Neural progenitor cell (in vitro differentiated cells): ENCODE results near the gene ZNHIT6. TPM values are rescaled to one million over a fixed set of nuclear protein-coding genes. Genes with fewer than 3 reads are reported as not detected.

Experiments used
- DNase-seq: peaks from one replicate; pipeline ENCODE4 v3.0.0-alpha.2; 2016; ENCODE audit warnings: low spot score
- H2AFZ ChIP-seq: fragments of 200-600 bp; sonication (generic); replicated peaks from 2 replicates; pipeline ENCODE4 v1.6.1; 2016; ENCODE audit warnings: antibody characterized with exemption
- H3F3A ChIP-seq: fragments of 200-600 bp; sonication (generic); 2 replicates; pipeline ENCODE4 v1.6.1; 2016; ENCODE audit warnings: antibody characterized with exemption, low read depth
- H3K27ac ChIP-seq: fragments of 200-600 bp; sonication (generic); 2 replicates; pipeline ENCODE4 v1.5.1; 2016; ENCODE audit warnings: mild to moderate bottlenecking
- H3K27me3 ChIP-seq: fragments of 200-600 bp; sonication (generic); 2 replicates; pipeline ENCODE4 v1.6.1; 2016; ENCODE audit warnings: mild to moderate bottlenecking, moderate library complexity
- H3K36me3 ChIP-seq: fragments of 200-600 bp; sonication (generic); 2 replicates; pipeline ENCODE4 v1.5.1; 2016
- H3K4me1 ChIP-seq: fragments of 200-600 bp; sonication (generic); 2 replicates; pipeline ENCODE4 v1.6.1; 2016; ENCODE audit warnings: mixed run types
- H3K4me2 ChIP-seq: fragments of 200-600 bp; sonication (generic); 2 replicates; pipeline ENCODE4 v1.6.1; 2016
- H3K4me3 ChIP-seq: fragments of 200-600 bp; sonication (generic); 2 replicates; pipeline ENCODE4 v1.5.1; 2016
- H3K79me2 ChIP-seq: fragments of 200-600 bp; sonication (generic); 2 replicates; pipeline ENCODE4 v1.6.1; 2016; ENCODE audit warnings: low read depth
- H3K9ac ChIP-seq: fragments of 200-600 bp; sonication (generic); 2 replicates; pipeline ENCODE4 v1.6.1; 2016
- H3K9me3 ChIP-seq: fragments of 200-600 bp; sonication (generic); 2 replicates; pipeline ENCODE4 v1.5.1; 2016; ENCODE audit warnings: low read depth
- H4K20me1 ChIP-seq: fragments of 200-600 bp; sonication (generic); 2 replicates; pipeline ENCODE4 v1.6.1; 2016; ENCODE audit warnings: low read depth
- H3K27ac Mint-ChIP-seq: 3 replicates; pipeline ENCODE4 v1.8.0; 2021; ENCODE audit warnings: mixed read lengths
- H3K27me3 Mint-ChIP-seq: 2 replicates; pipeline ENCODE4 v1.8.0; 2022; ENCODE audit warnings: low read depth, mild to moderate bottlenecking, inconsistent platforms, moderate library complexity, mixed read lengths; ENCODE audit not compliant: insufficient read depth
- H3K36me3 Mint-ChIP-seq: 3 replicates; pipeline ENCODE4 v1.8.0; 2021; ENCODE audit warnings: mixed read lengths
- H3K4me1 Mint-ChIP-seq: 3 replicates; pipeline ENCODE4 v1.8.0; 2021; ENCODE audit warnings: mixed read lengths
- H3K4me3 Mint-ChIP-seq: 3 replicates; pipeline ENCODE4 v1.8.0; 2021; ENCODE audit warnings: mild to moderate bottlenecking, moderate library complexity, mixed read lengths
- H3K9me3 Mint-ChIP-seq: 3 replicates; pipeline ENCODE4 v1.8.0; 2020; ENCODE audit warnings: mixed read lengths
- EZH2 ChIP-seq: fragments of 200-600 bp; sonication (generic); IDR thresholded peaks from 2 replicates; pipeline ENCODE4 v1.6.1; 2017; ENCODE audit warnings: antibody characterized with exemption, mild to moderate bottlenecking, moderate library complexity
- EZH2phosphoT487 ChIP-seq: fragments of 200-600 bp; sonication (generic); IDR thresholded peaks from 2 replicates; pipeline ENCODE4 v1.6.1; 2017; ENCODE audit warnings: antibody characterized with exemption
- total RNA-seq: library from RNA; depleted of rRNA; stranded (reverse); fragments of >200 nt; gene quantifications from 2 replicates; pipeline ENCODE4 v1.2.3, GENCODE V29; 2015; ENCODE audit warnings: low replicate concordance
- TF ChIP-seq, protein P1 (sequence below): fragments of 200-600 bp; sonication (generic); IDR thresholded peaks from 2 replicates; pipeline ENCODE4 v1.5.1; 2017; ENCODE audit warnings: antibody characterized with exemption, mild to moderate bottlenecking

ZNHIT6 gene
- total RNA-seq, 1 donor from 2014 or later, result 22.0 TPM

DNA sequence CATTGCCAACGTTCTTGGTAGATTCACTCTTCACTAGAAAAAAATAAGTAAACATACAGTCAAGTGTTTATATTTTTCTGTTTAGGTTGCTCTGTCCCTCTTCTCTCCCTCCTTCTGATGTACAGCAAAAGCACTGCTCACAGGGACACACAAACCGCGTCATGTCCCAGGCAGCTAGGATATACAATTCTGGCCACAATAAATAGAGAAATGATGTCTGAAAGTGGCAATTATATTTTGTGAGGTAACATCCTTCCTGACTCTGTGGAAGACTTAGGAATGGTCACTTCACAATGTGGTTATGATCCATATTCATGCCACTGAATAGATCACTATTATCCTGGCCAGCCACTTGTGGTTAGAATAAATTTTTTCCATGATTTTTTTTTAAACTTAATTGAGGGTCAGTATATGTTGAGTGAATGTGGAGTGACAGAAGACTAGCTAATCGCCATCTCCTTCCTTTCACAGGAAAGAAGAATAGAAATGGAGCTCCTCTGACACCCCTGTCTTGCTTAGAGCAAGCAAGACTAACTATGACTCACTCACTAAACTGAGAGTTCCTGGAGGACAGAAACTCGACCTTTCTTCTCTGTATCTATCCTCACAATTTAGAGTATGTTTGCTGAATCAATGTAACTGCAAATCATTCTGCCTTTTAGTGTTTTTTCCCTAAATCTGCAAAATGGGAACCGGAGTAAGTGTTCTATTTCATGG is 54.0 kb downstream of the ZNHIT6 start:
- no peaks in the 10 kb centered on the region for H3K9me3 ChIP-seq
- H3K9me3 Mint-ChIP-seq, result peaks cover 12% of the 10 kb centered on the region
- H3K27me3 ChIP-seq, result no peaks in the 10 kb centered on the region
- H3K9ac ChIP-seq, result no peak overlapping the region
- no peak overlapping the region for H3K4me2 ChIP-seq
- H3K4me3 ChIP-seq, result no peak overlapping the region
- H3K27me3 Mint-ChIP-seq, result no peaks in the 10 kb centered on the region
- no peak overlapping the region for H3K27ac Mint-ChIP-seq
- peaks cover 6% of the 10 kb centered on the region for H3K4me1 ChIP-seq
- peaks cover 30% of the 10 kb centered on the region for H3K36me3 Mint-ChIP-seq
- DNase-seq, result no peak
- TF ChIP-seq, protein P1, sequence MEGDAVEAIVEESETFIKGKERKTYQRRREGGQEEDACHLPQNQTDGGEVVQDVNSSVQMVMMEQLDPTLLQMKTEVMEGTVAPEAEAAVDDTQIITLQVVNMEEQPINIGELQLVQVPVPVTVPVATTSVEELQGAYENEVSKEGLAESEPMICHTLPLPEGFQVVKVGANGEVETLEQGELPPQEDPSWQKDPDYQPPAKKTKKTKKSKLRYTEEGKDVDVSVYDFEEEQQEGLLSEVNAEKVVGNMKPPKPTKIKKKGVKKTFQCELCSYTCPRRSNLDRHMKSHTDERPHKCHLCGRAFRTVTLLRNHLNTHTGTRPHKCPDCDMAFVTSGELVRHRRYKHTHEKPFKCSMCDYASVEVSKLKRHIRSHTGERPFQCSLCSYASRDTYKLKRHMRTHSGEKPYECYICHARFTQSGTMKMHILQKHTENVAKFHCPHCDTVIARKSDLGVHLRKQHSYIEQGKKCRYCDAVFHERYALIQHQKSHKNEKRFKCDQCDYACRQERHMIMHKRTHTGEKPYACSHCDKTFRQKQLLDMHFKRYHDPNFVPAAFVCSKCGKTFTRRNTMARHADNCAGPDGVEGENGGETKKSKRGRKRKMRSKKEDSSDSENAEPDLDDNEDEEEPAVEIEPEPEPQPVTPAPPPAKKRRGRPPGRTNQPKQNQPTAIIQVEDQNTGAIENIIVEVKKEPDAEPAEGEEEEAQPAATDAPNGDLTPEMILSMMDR, result no peak
- no peak for TF ChIP-seq EZH2
- no peak for TF ChIP-seq EZH2phosphoT487
- H3F3A ChIP-seq, result no peaks in the 10 kb centered on the region
- no peaks in the 10 kb centered on the region for H4K20me1 ChIP-seq
- no peak overlapping the region for H2AFZ ChIP-seq
- H3K36me3 ChIP-seq, result no peaks in the 10 kb centered on the region
- H3K79me2 ChIP-seq, result no peaks in the 10 kb centered on the region
- peaks cover 4% of the 10 kb centered on the region for H3K4me1 Mint-ChIP-seq
- no peak overlapping the region for H3K27ac ChIP-seq
- no peak overlapping the region for H3K4me3 Mint-ChIP-seq

DNA sequence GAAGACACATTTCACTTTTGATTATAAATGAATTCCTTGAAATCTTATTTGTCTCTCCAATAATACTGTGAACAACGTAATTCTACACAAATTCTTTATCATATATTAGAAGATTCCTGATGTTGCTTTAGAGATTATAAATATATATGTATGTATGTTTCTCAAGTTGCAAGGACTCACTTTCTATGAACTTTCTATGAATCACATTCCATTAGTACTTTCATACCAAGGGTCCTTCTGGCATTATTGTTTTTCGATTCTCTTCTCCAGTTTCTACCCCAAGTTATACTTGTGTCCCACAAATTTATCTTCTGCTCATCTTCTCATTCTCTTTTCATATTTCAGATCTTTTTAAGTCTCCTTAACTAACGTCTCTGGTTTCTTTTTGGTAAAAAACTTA is 55.9 kb downstream of the ZNHIT6 start:
- Histone ChIP-seq H3K9me3 (no peaks in the 10 kb centered on the region), H3K36me3 (no peaks in the 10 kb centered on the region), H3K27me3 (no peaks in the 10 kb centered on the region), H3K27ac (no peak overlapping the region), H3F3A (no peaks in the 10 kb centered on the region), H2AFZ (no peak overlapping the region), H3K4me2 (no peak overlapping the region), H3K79me2 (no peaks in the 10 kb centered on the region), H4K20me1 (no peaks in the 10 kb centered on the region), H3K9ac (no peak overlapping the region), H3K4me3 (no peak overlapping the region), H3K4me1 (peaks cover 6% of the 10 kb centered on the region)
- H3K4me3 Mint-ChIP-seq, result no peak overlapping the region
- H3K9me3 Mint-ChIP-seq, result peaks cover 21% of the 10 kb centered on the region
- H3K27me3 Mint-ChIP-seq, result no peaks in the 10 kb centered on the region
- DNase-seq, result no peak
- no peak overlapping the region for H3K27ac Mint-ChIP-seq
- TF ChIP-seq EZH2 (no peak), EZH2phosphoT487 (no peak)
- TF ChIP-seq, protein P1, result no peak
- peaks cover 33% of the 10 kb centered on the region for H3K36me3 Mint-ChIP-seq
- H3K4me1 Mint-ChIP-seq, result peaks cover 4% of the 10 kb centered on the region

DNA sequence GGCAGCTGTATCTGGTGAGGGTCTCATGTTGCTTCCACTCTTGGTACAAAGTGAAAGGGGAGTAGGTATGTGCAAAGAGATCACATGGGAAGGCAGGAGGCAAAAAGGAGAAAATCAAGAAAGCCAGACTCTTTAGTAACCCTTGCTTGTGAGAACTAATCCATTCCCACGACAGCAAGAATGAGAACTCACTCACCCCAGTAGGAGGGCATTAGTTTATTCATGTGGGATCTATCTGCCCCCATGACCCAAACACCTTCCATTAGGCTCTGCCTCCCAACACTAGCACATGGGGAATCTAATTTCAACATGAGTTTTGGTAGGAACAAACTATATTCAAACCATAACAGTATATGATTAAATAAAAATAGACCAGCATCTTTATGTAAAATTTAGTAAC is 57.6 kb downstream of the ZNHIT6 start:
- peak overlapping the region; percentile 76 for H3K27ac Mint-ChIP-seq
- peaks cover 33% of the 10 kb centered on the region for H3K36me3 Mint-ChIP-seq

More for the DNA sequence above, 57.6 kb downstream of the ZNHIT6 start:
- Mint-ChIP-seq H3K4me1 (peaks cover 4% of the 10 kb centered on the region), H3K9me3 (peaks cover 21% of the 10 kb centered on the region), H3K4me3 (no peak overlapping the region), H3K27me3 (no peaks in the 10 kb centered on the region)
- H3K9ac ChIP-seq, result no peak overlapping the region
- H3K36me3 ChIP-seq, result no peaks in the 10 kb centered on the region
- H3K4me1 ChIP-seq, result peaks cover 6% of the 10 kb centered on the region
- no peaks in the 10 kb centered on the region for H3K27me3 ChIP-seq
- TF ChIP-seq EZH2phosphoT487 (no peak), EZH2 (no peak)
- TF ChIP-seq, protein P1, result no peak
- H3F3A ChIP-seq, result no peaks in the 10 kb centered on the region
- no peak overlapping the region for H2AFZ ChIP-seq
- DNase-seq, result peak; percentile 23
- H3K4me2 ChIP-seq, result no peak overlapping the region
- H3K4me3 ChIP-seq, result no peak overlapping the region
- H4K20me1 ChIP-seq, result no peaks in the 10 kb centered on the region
- H3K79me2 ChIP-seq, result no peaks in the 10 kb centered on the region
- H3K9me3 ChIP-seq, result no peaks in the 10 kb centered on the region
- H3K27ac ChIP-seq, result no peak overlapping the region
